IMR-90 (cell line): Measurements from ENCODE around the gene BCL2L12. TPM values are rescaled to one million over a fixed set of nuclear protein-coding genes. Genes with fewer than 3 reads are reported as not detected.

Experiments used
- ATAC-seq: fragments of 200-7000 bp; cut with Tn5 transposase; 2 replicates; pipeline ENCODE4 v1.9.1; 2020; ENCODE audit warnings: low read depth, mild to moderate bottlenecking, moderate library complexity
- BruUV-seq: library from RNA; stranded (reverse); fragments of 400-500 nt; replicated peaks from 2 replicates; lab custom pipeline; 2021; lab: Mats Ljungman, UMichigan
- CTCF ChIA-PET: fragments of 300-600 bp; formaldehyde crosslinking; extraction: SDS; loops from one replicate; lab custom pipeline; 2021; ENCODE audit warnings: antibody characterized with exemption; lab: Yijun Ruan, JAX
- POLR2A ChIA-PET: fragments of 300-600 bp; sonication (Branson Sonifier 250); formaldehyde crosslinking; loops from one replicate; lab custom pipeline; 2022; ENCODE audit warnings: antibody characterized with exemption; ENCODE audit not compliant: unreplicated experiment; lab: Charles Lee
- DNase-seq: peaks from one replicate; pipeline ENCODE4 v3.0.0; 2013
- H2AFZ ChIP-seq: replicated peaks from 2 replicates; pipeline ENCODE3; 2013; ENCODE audit warnings: low read length, mild to moderate bottlenecking; ENCODE audit not compliant: poor library complexity
- H2AK5ac ChIP-seq: 2 replicates; pipeline ENCODE4 v1.6.1; 2013; ENCODE audit warnings: low read depth, low read length, inconsistent platforms
- H2AK9ac ChIP-seq: replicated peaks from 2 replicates; pipeline ENCODE3; 2013; ENCODE audit warnings: mild to moderate bottlenecking, low read depth, low read length, moderate library complexity; ENCODE audit not compliant: poor library complexity
- H2BK120ac ChIP-seq: 2 replicates; pipeline ENCODE4 v1.6.1; 2013; ENCODE audit warnings: low read depth, low read length, inconsistent platforms
- H2BK15ac ChIP-seq: 3 replicates; pipeline ENCODE4 v1.6.1; 2013; ENCODE audit warnings: low read depth, low read length, inconsistent platforms
- H2BK20ac ChIP-seq: 2 replicates; pipeline ENCODE4 v1.6.1; 2013; ENCODE audit warnings: low read depth, mild to moderate bottlenecking, inconsistent platforms, low read length, moderate library complexity
- H2BK5ac ChIP-seq: 2 replicates; pipeline ENCODE4 v1.6.1; 2013; ENCODE audit warnings: mild to moderate bottlenecking, low read depth, low read length, inconsistent platforms; ENCODE audit not compliant: poor library complexity, severe bottlenecking
- H3K14ac ChIP-seq: replicated peaks from 2 replicates; pipeline ENCODE4 v1.6.1; 2013; ENCODE audit warnings: low read depth, low read length, inconsistent platforms
- H3K18ac ChIP-seq: 2 replicates; pipeline ENCODE4 v1.6.1; 2013; ENCODE audit warnings: low read depth, low read length, control low read depth
- H3K23ac ChIP-seq: 2 replicates; pipeline ENCODE4 v1.6.1; 2013; ENCODE audit warnings: low read depth, low read length, inconsistent platforms
- H3K27ac ChIP-seq: 2 replicates; pipeline ENCODE4 v1.5.1; 2013; ENCODE audit warnings: mild to moderate bottlenecking, control low read depth, low read length; ENCODE audit not compliant: insufficient read depth
- H3K27me3 ChIP-seq: 2 replicates; pipeline ENCODE4 v1.6.1; 2013; ENCODE audit warnings: low read length; ENCODE audit not compliant: control insufficient read depth, insufficient read depth
- H3K36me3 ChIP-seq: 2 replicates; pipeline ENCODE4 v1.6.1; 2013; ENCODE audit warnings: low read length, mixed read lengths; ENCODE audit not compliant: control insufficient read depth, insufficient read depth
- H3K4ac ChIP-seq: 2 replicates; pipeline ENCODE4 v1.6.1; 2013; ENCODE audit warnings: low read depth, low read length, inconsistent platforms
- H3K4me1 ChIP-seq: 2 replicates; pipeline ENCODE4 v1.6.1; 2013; ENCODE audit warnings: low read length, mixed read lengths; ENCODE audit not compliant: control insufficient read depth, insufficient read depth
- H3K4me2 ChIP-seq: 2 replicates; pipeline ENCODE4 v1.6.1; 2013; ENCODE audit warnings: low read depth, mild to moderate bottlenecking, control low read depth, low read length, moderate library complexity
- H3K4me3 ChIP-seq: 2 replicates; pipeline ENCODE4 v1.5.1; 2013; ENCODE audit warnings: low read depth, mild to moderate bottlenecking, control low read depth, low read length, moderate library complexity; ENCODE audit not compliant: insufficient read depth
- H3K56ac ChIP-seq: 2 replicates; pipeline ENCODE4 v1.6.1; 2013; ENCODE audit warnings: low read length, inconsistent platforms; ENCODE audit not compliant: insufficient read depth; ENCODE audit errors: extremely low read depth
- H3K79me1 ChIP-seq, 2 experiments: 2 replicates each; pipeline ENCODE4 v1.6.1; 2013; ENCODE audit warnings: low read length in 2 of 2, inconsistent platforms in 1 of 2, low read depth in 1 of 2
- H3K9ac ChIP-seq: 2 replicates; pipeline ENCODE4 v1.6.1; 2013; ENCODE audit warnings: low read depth, low read length, control low read depth
- H3K9me1 ChIP-seq: 2 replicates; pipeline ENCODE4 v1.6.1; 2013; ENCODE audit warnings: low read length, inconsistent platforms; ENCODE audit not compliant: insufficient read depth
- H3K9me3 ChIP-seq: 2 replicates; pipeline ENCODE4 v1.6.1; 2013; ENCODE audit warnings: low read length; ENCODE audit not compliant: control insufficient read depth, insufficient read depth
- H4K20me1 ChIP-seq: 2 replicates; pipeline ENCODE4 v1.6.1; 2013; ENCODE audit warnings: low read length, inconsistent platforms; ENCODE audit not compliant: insufficient read depth
- H4K5ac ChIP-seq: 2 replicates; pipeline ENCODE4 v1.6.1; 2013; ENCODE audit warnings: mild to moderate bottlenecking, low read depth, low read length, control low read depth
- H4K8ac ChIP-seq, 2 experiments: 2 replicates each; pipeline ENCODE4 v1.6.1; 2013; ENCODE audit warnings: low read depth in 2 of 2, low read length in 2 of 2, control low read depth in 1 of 2, inconsistent platforms in 1 of 2
- H4K91ac ChIP-seq: 2 replicates; pipeline ENCODE4 v1.6.1; 2013; ENCODE audit warnings: low read depth, low read length, inconsistent platforms; ENCODE audit not compliant: insufficient read depth
- BHLHE40 ChIP-seq: fragments of 150-350 bp; IDR thresholded peaks from 2 replicates; pipeline ENCODE4 v1.6.1; 2016; ENCODE audit warnings: mild to moderate bottlenecking, low read depth, low read length
- CEBPB ChIP-seq: IDR thresholded peaks from 2 replicates; pipeline ENCODE4 v1.6.1; 2012; ENCODE audit warnings: low read depth, low read length, improper control_type of control experiment
- USF2 ChIP-seq: fragments of 150-350 bp; IDR thresholded peaks from 2 replicates; pipeline ENCODE4 v1.6.1; 2017; ENCODE audit warnings: mild to moderate bottlenecking, antibody characterized with exemption, low read length, low read depth
- WGBS, 2 experiments: methylation state at CpG; one replicate each; pipeline versions ENCODE4 v1.1.5 to v1.1.7; 2013; ENCODE audit warnings: missing lambda C conversion rate in 2 of 2; ENCODE audit not compliant: insufficient read length in 1 of 2; ENCODE audit errors: extremely low coverage in 2 of 2; 5-methylcytosine and 5-hydroxymethylcytosine counted together
- dilution Hi-C: fragments of 300-500 bp; cut with HindIII; formaldehyde crosslinking; loops from one replicate; pipeline ENCODE4 v1.14.3; 2018; ENCODE audit warnings: low sequenced_read_pairs; ENCODE audit not compliant: unreplicated experiment
- in situ Hi-C: fragments of 300-500 bp; cut with MboI; formaldehyde crosslinking; loops from 3 replicates; pipeline ENCODE4 v1.14.3; 2019; ENCODE audit warnings: low sequenced_read_pairs, inconsistent platforms, mixed read lengths
- intact Hi-C: fragments of 100-400 bp; cut with micrococcal nuclease; formaldehyde crosslinking; loops from 2 replicates; pipeline ENCODE4 v1.10.0; 2022
- polyA plus RNA-seq, 3 experiments: library from polyadenylated mRNA; depleted of rRNA; stranded (reverse); fragments of >200 nt; gene quantifications; 2 replicates each; pipeline ENCODE4 v1.2.3, GENCODE V29; 2012; ENCODE audit warnings: low replicate concordance in 1 of 3
- total RNA-seq: library from RNA; depleted of rRNA; stranded (reverse); fragments of >200 nt; gene quantifications from 2 replicates; pipeline ENCODE4 v1.2.3, GENCODE V29; 2012

BCL2L12 gene
- total and polyA plus RNA-seq, 2 of the 4 experiments (the other 2 are of a cell fraction) = 3.9 to 32.6 TPM

GRCh38 chr19:49705919-49706318 is 40.2 kb downstream of the BCL2L12 start:
- no peak for ATAC-seq
- Histone ChIP-seq H4K5ac (no peak overlapping the region), H4K8ac (no peak overlapping the region), H2BK15ac (no peak overlapping the region), H3K79me1 (no peaks in the 10 kb centered on the region), H3K9ac (no peak overlapping the region), H3K23ac (no peak overlapping the region), H3K14ac (no peak overlapping the region), H3K4me2 (no peak overlapping the region), H2BK120ac (no peak overlapping the region), H2AK5ac (no peak overlapping the region), H3K4me1 (peaks cover 2% of the 10 kb centered on the region; the same call in 1 of the 2 replicates), H3K18ac (no peak overlapping the region), H4K20me1 (no peaks in the 10 kb centered on the region), H3K36me3 (peaks cover 39% of the 10 kb centered on the region), H3K4me3 (no peak overlapping the region), H3K56ac (no peak overlapping the region), H2BK5ac (no peak overlapping the region), H2AK9ac (no peak overlapping the region), H2BK20ac (no peak overlapping the region), H3K27ac (no peak overlapping the region), H3K27me3 (no peaks in the 10 kb centered on the region), H3K9me3 (no peaks in the 10 kb centered on the region), H3K9me1 (0 out of 2 replicates have a peak, but pooled peaks cover 2% of the 10 kb centered on the region), H4K91ac (no peak overlapping the region), H2AFZ (no peak overlapping the region), H3K4ac (no peak overlapping the region)
- dilution Hi-C loops (no loop called here), intact Hi-C loops (no loop called here), in situ Hi-C loops (no loop called here)
- 91% methylated on average over 7 of the region's 16 CpGs; no CpG with 5 or more reads in 1 of the 2 experiments for WGBS, 2 experiments
- POLR2A ChIA-PET = no interaction called here
- CTCF ChIA-PET = no interaction called here
- no TSS peak for BruUV-seq
- TF ChIP-seq CEBPB (no peak), BHLHE40 (no peak), USF2 (no peak)
- DNase-seq = no peak
